ENCODE results near the gene YARS1.
"Not testable (repeated sequence)": the region's sequence is repeated elsewhere in the genome, so short reads cannot be mapped to it uniquely, and the experiment has no call there.

Gene YARS1

DNA sequence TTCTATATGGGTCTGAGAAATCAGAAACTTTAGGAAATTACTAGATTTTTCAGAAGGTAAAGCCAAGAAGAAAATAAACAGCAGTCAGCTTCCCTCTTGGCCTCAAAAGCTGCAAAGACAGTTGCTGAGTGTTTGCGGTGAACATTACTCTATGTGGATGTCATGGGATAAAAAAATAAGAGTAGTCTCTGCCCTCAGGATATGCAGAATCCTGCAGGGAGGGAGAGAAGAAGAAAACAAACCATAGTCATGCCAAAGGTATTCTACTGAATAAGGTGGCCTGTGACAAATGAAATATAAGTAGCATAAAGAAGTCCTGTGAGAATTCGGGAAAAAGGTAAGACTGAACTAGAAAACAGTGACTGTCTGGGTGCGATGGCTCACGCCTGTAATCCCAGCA is 19.0 kb downstream of the YARS1 start:
- TF ChIP-seq, protein P1, sequence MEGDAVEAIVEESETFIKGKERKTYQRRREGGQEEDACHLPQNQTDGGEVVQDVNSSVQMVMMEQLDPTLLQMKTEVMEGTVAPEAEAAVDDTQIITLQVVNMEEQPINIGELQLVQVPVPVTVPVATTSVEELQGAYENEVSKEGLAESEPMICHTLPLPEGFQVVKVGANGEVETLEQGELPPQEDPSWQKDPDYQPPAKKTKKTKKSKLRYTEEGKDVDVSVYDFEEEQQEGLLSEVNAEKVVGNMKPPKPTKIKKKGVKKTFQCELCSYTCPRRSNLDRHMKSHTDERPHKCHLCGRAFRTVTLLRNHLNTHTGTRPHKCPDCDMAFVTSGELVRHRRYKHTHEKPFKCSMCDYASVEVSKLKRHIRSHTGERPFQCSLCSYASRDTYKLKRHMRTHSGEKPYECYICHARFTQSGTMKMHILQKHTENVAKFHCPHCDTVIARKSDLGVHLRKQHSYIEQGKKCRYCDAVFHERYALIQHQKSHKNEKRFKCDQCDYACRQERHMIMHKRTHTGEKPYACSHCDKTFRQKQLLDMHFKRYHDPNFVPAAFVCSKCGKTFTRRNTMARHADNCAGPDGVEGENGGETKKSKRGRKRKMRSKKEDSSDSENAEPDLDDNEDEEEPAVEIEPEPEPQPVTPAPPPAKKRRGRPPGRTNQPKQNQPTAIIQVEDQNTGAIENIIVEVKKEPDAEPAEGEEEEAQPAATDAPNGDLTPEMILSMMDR (IDR thresholded peaks at IDR 0.05; ENCODE audit: low read depth, low read length, poor library complexity, severe bottlenecking): no peak
- no peak for TF ChIP-seq EZH2phosphoT487 (IDR thresholded peaks at IDR 0.05; ENCODE audit: borderline replicate concordance, low read length)
- Histone ChIP-seq H3K27ac (ENCODE audit: low read depth, low read length) (no peak overlapping the region), H3K9me2 (replicated peaks; ENCODE audit: control insufficient read depth, low read length) (no peaks in the 10 kb centered on the region), H3K27me3 (ENCODE audit: control insufficient read depth, low read length) (no peaks in the 10 kb centered on the region), H3F3A (ENCODE audit: control insufficient read depth, insufficient read depth) (no peaks in the 10 kb centered on the region), H4K20me1 (ENCODE audit: control insufficient read depth, insufficient read depth, low read depth, low read length) (no peaks in the 10 kb centered on the region), H3K4me2 (ENCODE audit: low read length) (no peak overlapping the region), H3K9me3 (ENCODE audit: control insufficient read depth, insufficient read depth, low read length) (no peaks in the 10 kb centered on the region), H3K4me1 (ENCODE audit: control insufficient read depth, low read length) (no peaks in the 10 kb centered on the region), H3K4me3 (ENCODE audit: low read length) (no peak overlapping the region), H3K36me3 (ENCODE audit: control insufficient read depth, low read length) (peaks cover 75% of the 10 kb centered on the region), H3K79me2 (ENCODE audit: control insufficient read depth, low read length) (peaks cover 25% of the 10 kb centered on the region)

DNA sequence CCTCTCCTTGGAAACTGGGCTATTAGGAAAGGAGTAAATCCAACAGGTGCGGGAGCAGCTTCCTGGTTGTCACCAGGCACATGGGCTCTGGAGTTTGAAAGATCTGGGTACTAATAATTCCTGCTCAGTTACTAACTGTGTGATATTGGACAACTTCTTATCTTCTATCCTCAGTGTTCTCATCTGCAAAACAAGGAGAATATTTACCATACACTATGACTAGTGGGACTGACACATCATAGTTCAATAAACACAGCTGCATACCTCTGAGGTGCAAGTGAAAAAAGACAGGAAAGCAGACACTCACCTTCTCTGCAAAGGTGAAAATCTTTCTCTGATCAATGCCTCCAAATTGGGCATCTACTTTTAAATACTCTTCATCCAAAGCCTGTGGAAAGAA is 19.7 kb downstream of the YARS1 start:
- no peaks in the 10 kb centered on the region for H3F3A ChIP-seq (ENCODE audit: control insufficient read depth, insufficient read depth)
- no peaks in the 10 kb centered on the region for H3K9me2 ChIP-seq (replicated peaks; ENCODE audit: control insufficient read depth, low read length)
- no peaks in the 10 kb centered on the region for H3K9me3 ChIP-seq (ENCODE audit: control insufficient read depth, insufficient read depth, low read length)
- peaks cover 73% of the 10 kb centered on the region for H3K36me3 ChIP-seq (ENCODE audit: control insufficient read depth, low read length)
- TF ChIP-seq, protein P1 (IDR thresholded peaks at IDR 0.05; ENCODE audit: low read depth, low read length, poor library complexity, severe bottlenecking): no peak
- TF ChIP-seq EZH2phosphoT487 (IDR thresholded peaks at IDR 0.05; ENCODE audit: borderline replicate concordance, low read length): no peak
- H3K4me3 ChIP-seq (ENCODE audit: low read length): no peak overlapping the region
- H3K4me1 ChIP-seq (ENCODE audit: control insufficient read depth, low read length): no peaks in the 10 kb centered on the region
- H4K20me1 ChIP-seq (ENCODE audit: control insufficient read depth, insufficient read depth, low read depth, low read length): no peaks in the 10 kb centered on the region
- H3K27me3 ChIP-seq (ENCODE audit: control insufficient read depth, low read length): no peaks in the 10 kb centered on the region
- H3K27ac ChIP-seq (ENCODE audit: low read depth, low read length): no peak overlapping the region
- H3K79me2 ChIP-seq (ENCODE audit: control insufficient read depth, low read length): peaks cover 23% of the 10 kb centered on the region
- H3K4me2 ChIP-seq (ENCODE audit: low read length): no peak overlapping the region

DNA sequence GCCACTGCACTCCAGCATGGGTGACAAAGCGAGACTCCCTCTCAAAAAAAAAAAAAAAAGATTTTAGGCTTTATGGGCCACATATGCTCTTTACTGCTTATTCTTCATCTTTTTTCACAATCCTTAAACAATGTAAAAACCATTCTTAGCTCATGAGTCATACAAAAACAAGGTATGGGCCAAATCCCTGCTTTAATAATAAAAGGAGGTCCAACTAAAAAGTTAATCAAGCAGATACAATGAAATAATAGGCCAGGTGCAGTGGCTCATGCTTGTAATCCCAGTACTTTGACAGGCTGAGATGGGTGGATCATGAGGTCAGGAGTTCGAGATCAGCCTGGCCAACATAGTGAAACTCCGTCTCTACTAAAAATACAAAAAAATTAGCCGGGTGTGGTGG is 21.4 kb downstream of the YARS1 start:
- H3K4me2 ChIP-seq (ENCODE audit: low read length); H3K4me3 ChIP-seq (ENCODE audit: low read length); H3F3A ChIP-seq (ENCODE audit: control insufficient read depth, insufficient read depth); H3K27ac ChIP-seq (ENCODE audit: low read depth, low read length); H3K27me3 ChIP-seq (ENCODE audit: control insufficient read depth, low read length); H4K20me1 ChIP-seq (ENCODE audit: control insufficient read depth, insufficient read depth, low read depth, low read length); H3K9me3 ChIP-seq (ENCODE audit: control insufficient read depth, insufficient read depth, low read length); H3K4me1 ChIP-seq (ENCODE audit: control insufficient read depth, low read length); H3K9me2 ChIP-seq (replicated peaks; ENCODE audit: control insufficient read depth, low read length): not testable (repeated sequence)
- H3K79me2 ChIP-seq (ENCODE audit: control insufficient read depth, low read length): peaks cover 22% of the 10 kb centered on the region
- peaks cover 76% of the 10 kb centered on the region for H3K36me3 ChIP-seq (ENCODE audit: control insufficient read depth, low read length)

DNA sequence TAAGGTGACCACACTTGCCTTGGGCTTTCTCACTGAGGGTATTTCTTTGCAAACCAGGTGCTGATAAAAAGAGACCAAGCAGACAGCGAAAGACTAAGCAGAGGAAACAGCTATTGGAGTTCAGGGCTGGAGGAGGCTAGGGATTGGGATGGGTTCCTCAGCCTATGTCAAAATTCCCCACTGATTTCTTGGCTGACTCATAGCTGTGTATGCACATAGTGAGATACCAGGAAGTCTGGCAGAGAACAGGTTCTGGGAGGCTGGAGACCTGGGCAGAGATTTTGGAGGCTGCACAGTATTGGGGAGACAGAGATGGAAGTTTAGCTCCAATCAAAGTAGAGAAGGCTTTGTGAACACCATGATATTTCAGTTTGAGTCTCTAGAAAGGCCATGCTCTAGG is 25.3 kb downstream of the YARS1 start:
- TF ChIP-seq EZH2phosphoT487 (IDR thresholded peaks at IDR 0.05; ENCODE audit: borderline replicate concordance, low read length): no peak
- TF ChIP-seq, protein P1 (IDR thresholded peaks at IDR 0.05; ENCODE audit: low read depth, low read length, poor library complexity, severe bottlenecking): no peak
- no peak overlapping the region for H3K27ac ChIP-seq (ENCODE audit: low read depth, low read length)
- H3K27me3 ChIP-seq (ENCODE audit: control insufficient read depth, low read length): no peaks in the 10 kb centered on the region
- H3K4me1 ChIP-seq (ENCODE audit: control insufficient read depth, low read length): no peaks in the 10 kb centered on the region
- no peak overlapping the region for H3K4me3 ChIP-seq (ENCODE audit: low read length)
- H3K36me3 ChIP-seq (ENCODE audit: control insufficient read depth, low read length): peaks cover 71% of the 10 kb centered on the region
- no peak overlapping the region for H3K4me2 ChIP-seq (ENCODE audit: low read length)
- H3K9me2 ChIP-seq (replicated peaks; ENCODE audit: control insufficient read depth, low read length): no peaks in the 10 kb centered on the region
- no peaks in the 10 kb centered on the region for H4K20me1 ChIP-seq (ENCODE audit: control insufficient read depth, insufficient read depth, low read depth, low read length)
- no peaks in the 10 kb centered on the region for H3K9me3 ChIP-seq (ENCODE audit: control insufficient read depth, insufficient read depth, low read length)
- no peaks in the 10 kb centered on the region for H3F3A ChIP-seq (ENCODE audit: control insufficient read depth, insufficient read depth)
- peaks cover 9% of the 10 kb centered on the region; the same call in 1 of the 2 replicates for H3K79me2 ChIP-seq (ENCODE audit: control insufficient read depth, low read length)

DNA sequence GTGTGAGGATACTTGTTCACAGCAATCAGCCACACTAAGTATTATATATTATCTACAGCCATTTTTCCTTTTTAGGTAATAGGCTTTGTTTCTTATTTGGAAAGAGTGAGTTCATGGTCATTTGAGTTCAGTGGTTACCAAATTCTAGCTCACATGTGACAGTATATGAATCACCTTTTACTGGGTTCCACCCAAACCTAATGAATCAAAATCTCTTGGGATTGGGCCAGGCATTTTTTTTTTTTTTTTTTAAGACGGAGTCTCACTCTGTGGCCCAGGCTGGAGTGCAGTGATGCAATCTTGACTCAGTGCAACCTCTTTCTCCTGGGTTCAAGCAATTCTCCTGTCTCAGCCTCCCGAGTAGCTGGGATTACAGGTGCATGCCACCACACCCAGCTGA is 27.8 kb downstream of the YARS1 start:
- not testable (repeated sequence) for H3F3A ChIP-seq (ENCODE audit: control insufficient read depth, insufficient read depth); H3K27ac ChIP-seq (ENCODE audit: low read depth, low read length); H4K20me1 ChIP-seq (ENCODE audit: control insufficient read depth, insufficient read depth, low read depth, low read length); H3K4me1 ChIP-seq (ENCODE audit: control insufficient read depth, low read length); H3K9me3 ChIP-seq (ENCODE audit: control insufficient read depth, insufficient read depth, low read length); H3K27me3 ChIP-seq (ENCODE audit: control insufficient read depth, low read length); H3K4me2 ChIP-seq (ENCODE audit: low read length); H3K9me2 ChIP-seq (replicated peaks; ENCODE audit: control insufficient read depth, low read length); H3K79me2 ChIP-seq (ENCODE audit: control insufficient read depth, low read length); H3K4me3 ChIP-seq (ENCODE audit: low read length)
- peaks cover 78% of the 10 kb centered on the region for H3K36me3 ChIP-seq (ENCODE audit: control insufficient read depth, low read length)
